Measurements from ENCODE around the gene EPHA3. TPM values are rescaled to one million over a fixed set of nuclear protein-coding genes. Genes with fewer than 3 reads are reported as not detected.

The EPHA3 gene
- total RNA-seq, 1 experiment from 2014 or later = not detected

DNA sequence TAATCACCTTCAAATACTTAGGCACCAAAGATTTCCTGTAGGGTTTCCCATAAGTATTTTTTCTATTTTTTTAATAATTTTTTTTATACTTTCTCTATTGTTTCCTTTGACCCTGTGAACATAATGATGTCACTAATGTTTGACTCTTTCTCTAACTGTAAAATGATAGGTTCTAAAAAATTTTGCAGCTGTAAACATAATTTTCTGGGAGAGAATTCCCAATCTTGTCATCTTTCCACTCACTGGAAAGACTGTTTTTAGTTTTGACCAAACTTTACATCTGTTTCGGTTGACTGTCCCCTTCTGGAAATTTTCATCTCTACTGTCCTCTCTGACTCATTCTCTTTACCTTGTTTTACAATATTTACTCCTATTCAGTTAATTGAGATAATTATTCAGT lies 5.5 kb upstream of the EPHA3 start:
- intact Hi-C loops (cut with micrococcal nuclease; ENCODE audit: unreplicated experiment) = no loop called here
- CTCF ChIA-PET = no interaction called here
- H3K27me3 Mint-ChIP-seq (ENCODE audit: insufficient read depth, unreplicated experiment) = peaks cover 7% of the 10 kb centered on the region
- no peaks in the 10 kb centered on the region for H3K4me1 ChIP-seq
- no peak overlapping the region for H3K27ac Mint-ChIP-seq (ENCODE audit: unreplicated experiment)
- no peaks in the 10 kb centered on the region for H3K36me3 Mint-ChIP-seq (ENCODE audit: insufficient read depth, unreplicated experiment)
- POLR2A ChIA-PET = no interaction called here
- no peaks in the 10 kb centered on the region for H3K4me1 Mint-ChIP-seq (ENCODE audit: low read depth, unreplicated experiment)
- no peak for DNase-seq
- H3K4me3 Mint-ChIP-seq (ENCODE audit: unreplicated experiment) = no peak overlapping the region
- TF ChIP-seq, protein P1, sequence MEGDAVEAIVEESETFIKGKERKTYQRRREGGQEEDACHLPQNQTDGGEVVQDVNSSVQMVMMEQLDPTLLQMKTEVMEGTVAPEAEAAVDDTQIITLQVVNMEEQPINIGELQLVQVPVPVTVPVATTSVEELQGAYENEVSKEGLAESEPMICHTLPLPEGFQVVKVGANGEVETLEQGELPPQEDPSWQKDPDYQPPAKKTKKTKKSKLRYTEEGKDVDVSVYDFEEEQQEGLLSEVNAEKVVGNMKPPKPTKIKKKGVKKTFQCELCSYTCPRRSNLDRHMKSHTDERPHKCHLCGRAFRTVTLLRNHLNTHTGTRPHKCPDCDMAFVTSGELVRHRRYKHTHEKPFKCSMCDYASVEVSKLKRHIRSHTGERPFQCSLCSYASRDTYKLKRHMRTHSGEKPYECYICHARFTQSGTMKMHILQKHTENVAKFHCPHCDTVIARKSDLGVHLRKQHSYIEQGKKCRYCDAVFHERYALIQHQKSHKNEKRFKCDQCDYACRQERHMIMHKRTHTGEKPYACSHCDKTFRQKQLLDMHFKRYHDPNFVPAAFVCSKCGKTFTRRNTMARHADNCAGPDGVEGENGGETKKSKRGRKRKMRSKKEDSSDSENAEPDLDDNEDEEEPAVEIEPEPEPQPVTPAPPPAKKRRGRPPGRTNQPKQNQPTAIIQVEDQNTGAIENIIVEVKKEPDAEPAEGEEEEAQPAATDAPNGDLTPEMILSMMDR (IDR thresholded peaks at IDR 0.05; ENCODE audit: insufficient read depth in 1 of 2, low read depth in 1 of 2, low read length in 1 of 2, severe bottlenecking in 1 of 2, unreplicated experiment in 1 of 2) = no peak
- no peaks in the 10 kb centered on the region for H3K36me3 ChIP-seq (ENCODE audit: control insufficient read depth, insufficient read depth, low read length)
- no peaks in the 10 kb centered on the region; the same call in 1 of the 2 replicates for H3K27me3 ChIP-seq (replicated peaks; ENCODE audit: control insufficient read depth, insufficient read depth, low read length)
- no peaks in the 10 kb centered on the region for H3K9me3 Mint-ChIP-seq (ENCODE audit: unreplicated experiment)
- no TSS peak for BruUV-seq (replicated peaks)
- H3K9me3 ChIP-seq = no peaks in the 10 kb centered on the region
- H3K4me3 ChIP-seq (ENCODE audit: low read depth, low read length) = no peak overlapping the region

DNA sequence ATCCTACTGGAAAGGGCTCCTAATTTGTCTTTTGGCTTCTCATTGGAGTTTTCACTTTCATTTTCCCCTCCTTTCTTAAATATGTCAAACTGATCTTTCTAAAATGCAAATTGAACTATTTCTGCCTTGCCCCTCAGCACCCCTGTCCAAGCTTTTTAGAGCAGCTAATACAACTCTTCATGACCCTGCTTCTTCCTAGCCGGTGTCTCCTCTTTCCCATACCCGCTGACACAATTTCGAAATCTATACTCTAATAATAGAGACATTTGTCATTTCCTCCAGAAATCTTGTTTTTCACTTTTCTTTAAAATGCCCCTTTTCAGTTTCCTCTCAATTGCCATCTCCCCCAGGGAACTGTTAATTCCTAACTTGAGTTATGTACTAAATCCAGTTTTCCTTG lies 2.9 kb upstream of the EPHA3 start:
- Mint-ChIP-seq H3K27me3 (ENCODE audit: insufficient read depth, unreplicated experiment) (peaks cover 17% of the 10 kb centered on the region), H3K27ac (ENCODE audit: unreplicated experiment) (no peak overlapping the region), H3K9me3 (ENCODE audit: unreplicated experiment) (no peaks in the 10 kb centered on the region), H3K4me3 (ENCODE audit: unreplicated experiment) (no peak overlapping the region), H3K36me3 (ENCODE audit: insufficient read depth, unreplicated experiment) (no peaks in the 10 kb centered on the region), H3K4me1 (ENCODE audit: low read depth, unreplicated experiment) (peaks cover 7% of the 10 kb centered on the region)
- no peaks in the 10 kb centered on the region for H3K9me3 ChIP-seq
- no peaks in the 10 kb centered on the region for H3K4me1 ChIP-seq
- TF ChIP-seq, protein P1 (IDR thresholded peaks at IDR 0.05; ENCODE audit: insufficient read depth in 1 of 2, low read depth in 1 of 2, low read length in 1 of 2, severe bottlenecking in 1 of 2, unreplicated experiment in 1 of 2) = no peak
- H3K27me3 ChIP-seq (replicated peaks; ENCODE audit: control insufficient read depth, insufficient read depth, low read length) = no peaks in the 10 kb centered on the region; the same call in 1 of the 2 replicates
- H3K4me3 ChIP-seq (ENCODE audit: low read depth, low read length) = no peak overlapping the region
- intact Hi-C loops (cut with micrococcal nuclease; ENCODE audit: unreplicated experiment) = no loop called here
- no peaks in the 10 kb centered on the region for H3K36me3 ChIP-seq (ENCODE audit: control insufficient read depth, insufficient read depth, low read length)
- no peak for DNase-seq
- no TSS peak for BruUV-seq (replicated peaks)
- ChIA-PET CTCF (no interaction called here), POLR2A (no interaction called here)

DNA sequence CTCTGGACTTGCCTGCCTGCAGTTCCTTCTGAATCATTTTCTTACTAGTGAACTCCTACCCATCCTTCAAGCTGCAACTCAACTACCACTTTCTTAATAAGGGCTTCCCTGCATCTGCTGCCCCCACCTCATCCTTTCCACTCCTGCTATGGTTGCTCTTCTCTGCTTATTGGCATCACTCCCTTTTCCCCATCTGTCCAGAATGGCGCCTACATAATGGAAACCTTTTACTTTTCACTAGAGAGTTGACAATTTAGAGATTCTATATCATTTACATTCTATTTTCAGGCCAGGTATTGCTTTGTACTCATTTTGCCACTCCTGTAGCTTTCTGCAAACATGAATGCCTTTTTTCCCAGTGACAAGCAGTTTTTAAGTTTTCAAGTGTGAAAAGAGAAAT lies 1.9 kb upstream of the EPHA3 start:
- POLR2A ChIA-PET = no interaction called here
- H3K27me3 Mint-ChIP-seq (ENCODE audit: insufficient read depth, unreplicated experiment) = peaks cover 17% of the 10 kb centered on the region
- no peak for DNase-seq
- intact Hi-C loops (cut with micrococcal nuclease; ENCODE audit: unreplicated experiment) = no loop called here
- H3K27ac Mint-ChIP-seq (ENCODE audit: unreplicated experiment) = no peak overlapping the region
- H3K4me1 ChIP-seq = no peaks in the 10 kb centered on the region
- no peaks in the 10 kb centered on the region; the same call in 1 of the 2 replicates for H3K27me3 ChIP-seq (replicated peaks; ENCODE audit: control insufficient read depth, insufficient read depth, low read length)
- no TSS peak for BruUV-seq (replicated peaks)
- TF ChIP-seq, protein P1 (IDR thresholded peaks at IDR 0.05; ENCODE audit: insufficient read depth in 1 of 2, low read depth in 1 of 2, low read length in 1 of 2, severe bottlenecking in 1 of 2, unreplicated experiment in 1 of 2) = no peak
- no peaks in the 10 kb centered on the region for H3K36me3 ChIP-seq (ENCODE audit: control insufficient read depth, insufficient read depth, low read length)
- H3K4me3 ChIP-seq (ENCODE audit: low read depth, low read length) = no peak overlapping the region
- H3K4me3 Mint-ChIP-seq (ENCODE audit: unreplicated experiment) = no peak overlapping the region
- H3K36me3 Mint-ChIP-seq (ENCODE audit: insufficient read depth, unreplicated experiment) = no peaks in the 10 kb centered on the region
- H3K4me1 Mint-ChIP-seq (ENCODE audit: low read depth, unreplicated experiment) = peaks cover 7% of the 10 kb centered on the region
- no peaks in the 10 kb centered on the region for H3K9me3 ChIP-seq
- no peaks in the 10 kb centered on the region for H3K9me3 Mint-ChIP-seq (ENCODE audit: unreplicated experiment)
- CTCF ChIA-PET = no interaction called here
